HG03135 (cell line): ENCODE measurements around the gene HARBI1.

Experiments used
- ATAC-seq: cut with Tn5 transposase; IDR thresholded peaks from one replicate; pipeline ENCODE4 v1.9.1; 2021; ENCODE audit warnings: mild to moderate bottlenecking, moderate library complexity; ENCODE audit not compliant: unreplicated experiment

Gene HARBI1

DNA sequence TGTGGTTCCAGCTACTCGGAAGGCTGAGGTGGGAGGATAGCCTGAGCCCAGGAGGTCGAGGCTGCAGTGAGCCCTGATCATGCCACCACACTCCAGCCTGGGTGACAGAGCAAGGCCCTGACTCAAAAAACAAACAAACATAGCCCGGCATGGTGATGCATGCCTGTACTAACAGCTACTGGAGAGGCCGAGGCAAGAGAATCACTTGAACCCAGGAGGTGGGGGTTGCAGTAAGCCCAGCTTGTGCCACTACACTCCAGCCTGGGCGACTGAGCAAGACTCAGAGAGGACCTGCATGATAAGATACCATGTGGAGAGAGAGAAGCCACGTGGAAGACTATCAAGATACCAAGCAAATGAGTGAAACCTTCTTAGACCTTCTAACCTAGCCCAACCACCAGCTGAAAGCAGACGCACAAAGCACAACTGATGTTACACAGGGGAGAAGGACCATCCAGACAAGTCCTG is 59.3 kb downstream of the HARBI1 start:
- ATAC-seq = no peak

DNA sequence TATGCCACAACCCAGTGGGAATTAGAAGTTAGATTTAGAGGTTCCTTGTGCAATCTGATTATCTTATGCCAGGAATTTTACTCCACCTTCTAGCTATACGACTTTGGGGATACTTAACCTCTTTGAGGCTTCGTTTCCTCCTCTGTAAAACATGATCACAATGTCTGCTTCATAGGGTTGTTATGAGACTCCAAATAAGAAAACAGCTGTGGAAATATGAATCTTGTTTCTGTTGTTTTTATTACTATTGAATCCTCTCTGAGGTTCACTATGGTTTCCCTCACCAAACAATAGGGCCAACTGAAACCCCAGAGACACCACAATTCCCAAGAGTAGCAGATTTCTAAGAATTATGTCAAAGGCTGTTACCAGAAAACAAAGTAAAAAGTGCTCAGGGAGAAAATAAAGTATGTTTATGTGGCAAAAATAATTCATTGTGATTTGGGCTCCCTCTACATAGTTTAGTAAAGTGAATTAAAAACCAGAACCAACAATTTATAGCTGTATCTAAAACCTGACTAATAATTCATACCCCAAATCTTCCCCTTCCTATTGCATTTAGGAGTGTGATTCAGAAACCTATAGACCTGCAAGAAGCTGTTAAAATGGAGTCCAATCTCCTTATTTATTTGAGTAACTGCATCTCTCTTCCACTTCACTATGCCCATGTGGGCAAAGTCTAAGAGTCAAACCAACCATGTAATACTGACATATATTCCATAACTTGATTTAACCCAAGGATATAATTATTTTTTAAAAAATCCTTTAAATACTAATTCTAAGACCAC is 61.6 kb downstream of the HARBI1 start:
- ATAC-seq = peak; percentile 61

GRCh38 chr11:46554213-46555147 is 62.5 kb downstream of the HARBI1 start:
- ATAC-seq = no peak

DNA sequence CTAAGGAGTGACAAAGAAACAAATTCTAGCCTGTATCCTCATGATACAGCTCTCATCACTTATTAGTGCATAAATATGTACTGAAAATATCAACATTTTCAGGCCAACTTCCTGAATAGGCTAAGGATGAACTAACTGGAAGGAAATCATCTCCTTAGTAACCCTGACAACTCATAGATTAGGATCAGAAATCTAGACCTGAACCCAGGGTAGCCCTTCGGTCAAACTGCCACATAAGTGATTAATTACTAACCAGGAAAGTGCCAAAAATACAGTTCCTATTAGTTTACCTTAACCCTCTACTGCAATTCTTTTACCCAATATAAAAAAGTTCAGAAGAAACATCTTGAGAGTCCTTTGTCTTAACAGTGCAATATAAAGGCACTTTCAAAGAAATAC is 63.2 kb downstream of the HARBI1 start:
- ATAC-seq = no peak
